Upper lobe of left lung (tissue), 6 donors: Measurements from ENCODE around the gene DGKQ. TPM values are rescaled to one million over a fixed set of nuclear protein-coding genes. Genes with fewer than 3 reads are reported as not detected.

ENCODE experiments used
- ATAC-seq, 2 donors: fragments of 200-7000 bp; cut with Tn5 transposase; one replicate each; pipeline ENCODE4 v1.9.1; 2022; ENCODE audit warnings: mild to moderate bottlenecking in 2 of 2, moderate library complexity in 2 of 2; ENCODE audit not compliant: low FRiP score in 2 of 2
- DNase-seq, 2 donors: peaks; one replicate each; pipeline ENCODE4 v3.0.0-alpha.2; 2019 to 2020
- H3K27ac ChIP-seq, 4 donors: fragments of 200-600 bp; sonication (generic); one replicate each; pipeline ENCODE4 v1.5.1; 2016 to 2019
- H3K27me3 ChIP-seq, 4 donors: fragments of 200-600 bp; sonication (generic); one replicate each; pipeline ENCODE4 v1.5.1; 2017 to 2019
- H3K36me3 ChIP-seq, 4 donors: fragments of 200-600 bp; sonication (generic); one replicate each; pipeline ENCODE4 v1.5.1; 2016 to 2019
- H3K4me1 ChIP-seq, 4 donors: fragments of 200-600 bp; sonication (generic); one replicate each; pipeline ENCODE4 v1.5.1; 2018 to 2019
- H3K4me3 ChIP-seq, 4 donors: fragments of 200-600 bp; sonication (generic); one replicate each; pipeline ENCODE4 v1.5.1; 2017 to 2019; ENCODE audit warnings: mild to moderate bottlenecking in 2 of 4, moderate library complexity in 1 of 4
- H3K9me3 ChIP-seq, 4 donors: fragments of 200-600 bp; sonication (generic); one replicate each; pipeline ENCODE4 v1.5.1; 2018 to 2019
- EP300 ChIP-seq, 4 donors: sonication (generic); formaldehyde crosslinking; IDR thresholded peaks; one replicate each; pipeline ENCODE4 v1.5.1; 2017; ENCODE audit warnings: antibody characterized with exemption in 4 of 4, control low read depth in 2 of 4
- POLR2A ChIP-seq, 4 donors: fragments of 450-650 bp; IDR thresholded peaks; one replicate each; pipeline ENCODE4 v1.5.1; 2016 to 2017; ENCODE audit warnings: antibody characterized with exemption in 4 of 4, mild to moderate bottlenecking in 2 of 4
- POLR2AphosphoS5 ChIP-seq, 2 donors: sonication (generic); formaldehyde crosslinking; IDR thresholded peaks; one replicate each; pipeline ENCODE4 v1.5.1; 2017; ENCODE audit warnings: antibody characterized with exemption in 2 of 2
- WGBS, 2 donors: methylation state at CpG; one replicate each; pipeline ENCODE4 v1.1.5; 2017 to 2018; 5-methylcytosine and 5-hydroxymethylcytosine counted together
- total RNA-seq, 6 donors: library from RNA; depleted of rRNA in 4 of 6; stranded (reverse); fragments of >200 nt in 4 of 6; gene quantifications; one replicate each; pipeline versions ENCODE4 v1.1.0 to v1.2.1, GENCODE V29; 2016 to 2021
- TF ChIP-seq, protein P1 (sequence below), 6 experiments: fragments of 450-650 bp in 4 of 6; fragments of 200-600 bp in 2 of 6; sonication (generic) in 2 of 6; IDR thresholded peaks; one replicate each; pipeline ENCODE4 v1.5.1; 2016 to 2019; ENCODE audit warnings: antibody characterized with exemption in 6 of 6
- donor health status: DM: no; HTN: no; CAD: no; lungs with moderate emphysema.
- donor health status: DM: no; HTN: yes; CAD: no; lungs with severe emphysema.

DGKQ gene
- total RNA-seq, 6 donors from 2014 or later = 10.7 to 36.7 (median 17.5) TPM

GRCh38 chr4:990746-991367, 17.5 kb upstream of the DGKQ start:
- H3K4me3 ChIP-seq = no peak overlapping the region
- H3K36me3 ChIP-seq = peaks cover 0 to 18% (median 9%) of the 10 kb centered on the region in 4 donors
- TF ChIP-seq, protein P1, sequence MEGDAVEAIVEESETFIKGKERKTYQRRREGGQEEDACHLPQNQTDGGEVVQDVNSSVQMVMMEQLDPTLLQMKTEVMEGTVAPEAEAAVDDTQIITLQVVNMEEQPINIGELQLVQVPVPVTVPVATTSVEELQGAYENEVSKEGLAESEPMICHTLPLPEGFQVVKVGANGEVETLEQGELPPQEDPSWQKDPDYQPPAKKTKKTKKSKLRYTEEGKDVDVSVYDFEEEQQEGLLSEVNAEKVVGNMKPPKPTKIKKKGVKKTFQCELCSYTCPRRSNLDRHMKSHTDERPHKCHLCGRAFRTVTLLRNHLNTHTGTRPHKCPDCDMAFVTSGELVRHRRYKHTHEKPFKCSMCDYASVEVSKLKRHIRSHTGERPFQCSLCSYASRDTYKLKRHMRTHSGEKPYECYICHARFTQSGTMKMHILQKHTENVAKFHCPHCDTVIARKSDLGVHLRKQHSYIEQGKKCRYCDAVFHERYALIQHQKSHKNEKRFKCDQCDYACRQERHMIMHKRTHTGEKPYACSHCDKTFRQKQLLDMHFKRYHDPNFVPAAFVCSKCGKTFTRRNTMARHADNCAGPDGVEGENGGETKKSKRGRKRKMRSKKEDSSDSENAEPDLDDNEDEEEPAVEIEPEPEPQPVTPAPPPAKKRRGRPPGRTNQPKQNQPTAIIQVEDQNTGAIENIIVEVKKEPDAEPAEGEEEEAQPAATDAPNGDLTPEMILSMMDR (IDR thresholded peaks at IDR 0.05) = no peak
- TF ChIP-seq POLR2AphosphoS5 (IDR thresholded peaks at IDR 0.05) (no peak), POLR2A (IDR thresholded peaks at IDR 0.05) (no peak), EP300 (IDR thresholded peaks at IDR 0.05) (no peak)
- H3K27me3 ChIP-seq = no peaks in the 10 kb centered on the region
- H3K9me3 ChIP-seq = no peaks in the 10 kb centered on the region
- DNase-seq = peak in 1 of 2 donors; percentile 79
- no peak for ATAC-seq
- WGBS, 2 donors = 93 to 100% methylated on average over 10 to 14 of the region's 26 CpGs
- H3K4me1 ChIP-seq = peaks cover 17 to 33% (median 25%) of the 10 kb centered on the region in 4 donors
- H3K27ac ChIP-seq = no peak overlapping the region

DNA sequence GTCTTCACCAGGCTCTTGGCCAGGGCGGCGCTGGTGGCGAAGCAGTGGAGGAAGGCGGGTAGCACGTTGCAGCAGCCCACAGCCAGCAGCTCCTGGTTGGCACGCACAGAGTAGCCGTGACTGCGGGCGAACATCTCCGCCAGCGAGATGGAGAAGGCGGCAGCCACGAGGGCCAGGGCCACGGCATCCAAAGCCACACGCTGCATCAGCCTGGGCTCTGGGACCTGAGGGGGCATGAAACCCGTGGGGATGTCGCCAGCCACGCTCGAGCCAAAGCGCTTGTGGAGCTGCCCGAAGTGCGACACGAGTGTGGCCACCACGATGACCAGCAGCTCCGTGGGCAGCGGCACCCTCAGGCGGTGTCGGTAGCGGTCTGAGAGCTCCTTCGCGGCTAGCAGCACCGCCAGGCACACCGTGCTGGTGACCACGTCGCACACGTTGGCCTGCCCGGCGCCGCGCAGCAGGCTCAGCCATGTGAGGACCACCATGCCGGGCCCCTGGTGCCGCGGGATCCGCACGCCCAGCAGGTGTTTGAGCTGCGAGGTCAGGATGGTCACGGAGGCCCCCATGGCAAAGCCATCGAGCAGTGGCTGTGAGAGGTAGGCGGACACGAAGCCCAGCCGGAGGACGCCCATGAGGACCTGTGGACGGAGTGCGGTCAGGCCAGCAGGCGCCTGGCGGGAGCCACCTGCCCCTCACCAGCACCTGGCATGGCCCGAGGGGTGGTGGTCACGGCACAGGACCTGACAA, 16.5 kb upstream of the DGKQ start:
- TF ChIP-seq POLR2AphosphoS5 (IDR thresholded peaks at IDR 0.05) = no peak
- TF ChIP-seq EP300 (IDR thresholded peaks at IDR 0.05) = no peak
- WGBS, 2 donors = 94 to 98% methylated on average over 9 to 50 of the region's 58 CpGs
- DNase-seq (peak in 1 of 2 donors; percentile 86), ATAC-seq (no peak)
- H3K27me3 ChIP-seq = no peaks in the 10 kb centered on the region
- peaks cover 0 to 18% (median 9%) of the 10 kb centered on the region in 4 donors for H3K36me3 ChIP-seq
- H3K4me1 ChIP-seq = peaks cover 25 to 41% (median 32%) of the 10 kb centered on the region in 4 donors
- H3K4me3 ChIP-seq = no peak overlapping the region
- H3K9me3 ChIP-seq = no peaks in the 10 kb centered on the region
- H3K27ac ChIP-seq = no peak overlapping the region

- TF ChIP-seq POLR2AphosphoS5 (IDR thresholded peaks at IDR 0.05) = no peak
- no peak for TF ChIP-seq POLR2A (IDR thresholded peaks at IDR 0.05)
- TF ChIP-seq, protein P1 (IDR thresholded peaks at IDR 0.05) = no peak
- TF ChIP-seq EP300 (IDR thresholded peaks at IDR 0.05) = no peak
- ATAC-seq (no peak), DNase-seq (peak in 1 of 2 donors; percentile 81)
- Histone ChIP-seq H3K36me3 (peaks cover 0 to 18% (median 9%) of the 10 kb centered on the region in 4 donors), H3K4me3 (no peak overlapping the region), H3K9me3 (no peaks in the 10 kb centered on the region), H3K4me1 (peaks cover 25 to 45% (median 36%) of the 10 kb centered on the region in 4 donors), H3K27ac (no peak overlapping the region), H3K27me3 (no peaks in the 10 kb centered on the region)
- WGBS, 2 donors = 83 to 95% methylated on average over 18 to 52 of the region's 69 CpGs
Observed at GRCh38 chr4:988726-989721, 15.7 kb upstream of the DGKQ start.

DNA sequence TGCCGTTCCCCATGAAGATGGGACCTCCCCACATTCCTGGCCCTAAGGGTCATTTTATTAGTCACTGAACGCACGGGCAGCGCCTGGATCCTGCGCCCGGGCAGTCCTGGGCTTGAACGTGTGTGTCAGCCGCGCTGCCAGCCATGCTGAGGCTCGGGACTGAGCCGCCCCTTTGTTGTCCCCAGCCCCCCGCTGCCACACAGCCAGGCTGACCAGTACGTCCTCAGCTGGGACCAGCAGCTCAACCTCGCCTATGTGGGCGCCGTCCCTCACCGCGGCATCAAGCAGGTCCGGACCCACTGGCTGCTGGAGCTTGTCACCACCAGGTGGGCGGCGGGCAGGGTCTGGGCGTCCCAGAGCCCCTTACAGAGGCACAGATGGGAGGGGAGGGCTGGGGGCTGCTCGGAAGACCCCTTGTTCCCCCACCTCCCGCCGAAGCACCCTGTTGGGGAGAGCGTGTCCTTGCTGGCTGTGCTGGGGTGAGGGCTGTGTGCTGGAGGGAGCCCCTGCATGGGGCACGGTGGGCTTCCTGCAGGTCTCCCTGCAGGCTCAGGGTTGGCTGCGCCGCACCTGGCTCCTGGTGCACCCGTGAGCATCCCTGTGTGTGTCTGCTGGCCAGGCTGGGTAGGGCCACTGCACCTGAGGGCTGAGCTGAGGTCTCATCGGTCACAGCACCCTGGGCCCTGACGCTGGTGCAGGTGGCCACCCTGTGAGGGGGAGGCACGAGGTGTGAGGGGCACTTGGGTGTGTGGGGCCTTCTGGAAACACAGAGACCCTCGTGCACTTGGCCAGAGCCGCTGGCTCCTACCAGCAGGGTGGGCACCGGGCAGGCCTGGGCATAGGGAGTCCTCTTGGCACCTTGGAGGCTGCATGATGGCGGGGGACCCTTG, 14.5 kb upstream of the DGKQ start:
- Histone ChIP-seq H3K4me1 (peaks cover 22 to 39% (median 32%) of the 10 kb centered on the region in 4 donors), H3K27me3 (no peaks in the 10 kb centered on the region), H3K4me3 (peak overlapping the region; percentile 63 to 94 (median 75)), H3K9me3 (no peaks in the 10 kb centered on the region), H3K27ac (peak overlapping the region; percentile 58 to 77 (median 70)), H3K36me3 (peaks cover 0 to 18% (median 9%) of the 10 kb centered on the region in 4 donors)
- no peak for TF ChIP-seq POLR2AphosphoS5 (IDR thresholded peaks at IDR 0.05)
- no peak for TF ChIP-seq EP300 (IDR thresholded peaks at IDR 0.05)
- TF ChIP-seq, protein P1 (IDR thresholded peaks at IDR 0.05) = no peak
- TF ChIP-seq POLR2A (IDR thresholded peaks at IDR 0.05) = no peak
- DNase-seq (peak in 1 of 2 donors; percentile 85), ATAC-seq (peak; percentile 7 to 26)
- WGBS, 2 donors = 67 to 78% methylated on average over 14 to 29 of the region's 37 CpGs
